Epidermal melanocyte (primary cell): ENCODE results near the gene ANXA4.
"Not testable (repeated sequence)": the region's sequence is repeated elsewhere in the genome, so short reads cannot be mapped to it uniquely, and the experiment has no call there.

Experiments
- DNase-seq: peaks from one replicate; pipeline ENCODE4 v3.0.0; 2011; ENCODE audit warnings: low spot score; ENCODE audit not compliant: insufficient read length

Gene ANXA4

GRCh38 chr2:69804416-69804815, 62.5 kb downstream of the ANXA4 start:
- DNase-seq: no peak

- no peak for DNase-seq
Measured at GRCh38 chr2:69805887-69806286, 64.0 kb downstream of the ANXA4 start.

- DNase-seq: no peak
Measured at GRCh38 chr2:69807821-69808540, 66.0 kb downstream of the ANXA4 start.

GRCh38 chr2:69810550-69810949, 68.6 kb downstream of the ANXA4 start:
- DNase-seq: no peak

GRCh38 chr2:69811018-69811417, 69.1 kb downstream of the ANXA4 start:
- DNase-seq: no peak

GRCh38 chr2:69811591-69811990, 69.7 kb downstream of the ANXA4 start:
- no peak for DNase-seq

GRCh38 chr2:69815717-69816116, 73.8 kb downstream of the ANXA4 start:
- no peak for DNase-seq

- DNase-seq: peak; percentile 60
Measured at GRCh38 chr2:69816923-69817542, 75.1 kb downstream of the ANXA4 start.

- no peak for DNase-seq
Measured at GRCh38 chr2:69817729-69818501, 76.0 kb downstream of the ANXA4 start.

GRCh38 chr2:69827796-69828540, 86.0 kb downstream of the ANXA4 start:
- no peak for DNase-seq

- no peak for DNase-seq
Measured at GRCh38 chr2:69828938-69829255, 87.0 kb downstream of the ANXA4 start.

- DNase-seq: peak; percentile 48
Measured at GRCh38 chr2:69829256-69830044, 87.5 kb downstream of the ANXA4 start, which contains the start of gene GMCL1. Gene GMCL1 (plus strand): TSS chr2:69829660. CDS start chr2:69829893, 233 bp downstream.

GRCh38 chr2:69830045-69830905, 88.3 kb downstream of the ANXA4 start:
- DNase-seq: no peak

GRCh38 chr2:69830906-69831241, 88.9 kb downstream of the ANXA4 start:
- DNase-seq: not testable (repeated sequence)

GRCh38 chr2:69831354-69831905, 89.5 kb downstream of the ANXA4 start:
- DNase-seq: no peak

- no peak for DNase-seq
Measured at GRCh38 chr2:69833752-69834151, 91.8 kb downstream of the ANXA4 start.

GRCh38 chr2:69835666-69836065, 93.7 kb downstream of the ANXA4 start:
- DNase-seq: no peak

GRCh38 chr2:69836316-69836715, 94.4 kb downstream of the ANXA4 start:
- no peak for DNase-seq

GRCh38 chr2:69837533-69837932, 95.6 kb downstream of the ANXA4 start:
- no peak for DNase-seq

- no peak for DNase-seq
Measured at GRCh38 chr2:69843993-69844392, 102.1 kb downstream of the ANXA4 start.
